Adrenal gland (tissue), 12 donors: ENCODE results near the gene STX16. TPM values are rescaled to one million over a fixed set of nuclear protein-coding genes. Genes with fewer than 3 reads are reported as not detected.

Experiments used
- DNase-seq, 7 donors: peaks; one replicate each; pipeline ENCODE4 v3.0.0-alpha.2; 2019 to 2020
- H3K27ac ChIP-seq, 5 donors: fragments of 200-600 bp; sonication (generic) in 4 of 5; 1 replicate in 3 of 5; 2 replicates in 2 of 5; pipeline versions ENCODE4 v1.5.1 to v1.8.0; 2016 to 2020; ENCODE audit warnings: mild to moderate bottlenecking in 1 of 5
- H3K27me3 ChIP-seq: fragments of 200-600 bp; 2 replicates; pipeline ENCODE4 v1.8.0; 2021
- H3K36me3 ChIP-seq, 2 donors: fragments of 200-600 bp; replicated peaks in 1 of 2; 1 replicate in 1 of 2; 2 replicates in 1 of 2; pipeline versions ENCODE4 v1.5.1 to v1.8.0; 2018 to 2022
- H3K4me1 ChIP-seq, 2 donors: fragments of 200-600 bp; replicated peaks in 1 of 2; 1 replicate in 1 of 2; 2 replicates in 1 of 2; pipeline versions ENCODE4 v1.5.1 to v1.8.0; 2018 to 2021
- H3K4me3 ChIP-seq, 4 donors: fragments of 200-600 bp; sonication (generic) in 3 of 4; one replicate each; pipeline ENCODE4 v1.5.1; 2016 to 2018
- H3K9me3 ChIP-seq, 3 donors: fragments of 200-600 bp; sonication (generic) in 1 of 3; replicated peaks in 1 of 3; 1 replicate in 2 of 3; 2 replicates in 1 of 3; pipeline versions ENCODE4 v1.5.1 to v1.8.0; 2016 to 2021
- CTCF ChIP-seq, 6 experiments: fragments of 450-650 bp in 4 of 6; fragments of 200-600 bp in 2 of 6; sonication (generic) in 1 of 6; IDR thresholded peaks; 1 replicate in 5 of 6; 2 replicates in 1 of 6; pipeline versions ENCODE4 v1.5.1 to v1.8.0; 2016 to 2021; ENCODE audit warnings: antibody characterized with exemption in 6 of 6, mild to moderate bottlenecking in 2 of 6, moderate library complexity in 1 of 6
- POLR2A ChIP-seq, 2 donors: fragments of 450-650 bp; IDR thresholded peaks; one replicate each; pipeline ENCODE4 v1.6.1; 2017; ENCODE audit warnings: antibody characterized with exemption in 2 of 2, mild to moderate bottlenecking in 2 of 2, moderate library complexity in 1 of 2
- WGBS, 4 donors: extraction: QIAGEN DNeasy Blood & Tissue Kit in 2 of 4; methylation state at CpG; one replicate each; pipeline versions ENCODE4 v1.1.5 to v1.1.7; 2013 to 2017; 5-methylcytosine and 5-hydroxymethylcytosine counted together
- intact Hi-C, 2 donors: fragments of 100-400 bp; cut with DNase I; formaldehyde crosslinking; loops; one replicate each; pipeline versions ENCODE4 v1.14.1 to v1.15.0; 2022 to 2023
- polyA plus RNA-seq, 3 donors: library from polyadenylated mRNA; stranded (reverse); fragments of 200-250 nt in 2 of 3; fragments of 350-450 nt in 1 of 3; fragmentation: Illumina TruSeq in 1 of 3; extraction: RNeasy Lipid Tissue Mini Kit (QIAGEN cat#74804) in 1 of 3; gene quantifications; one replicate each; pipeline ENCODE4 v1.2.3, GENCODE V29; 2013 to 2014
- total RNA-seq, 9 donors: library from RNA; depleted of rRNA in 4 of 9; stranded (reverse); fragments of >200 nt in 4 of 9; fragments of 120-200 nt in 1 of 9; fragmentation: NEBNext Ultra II Directional in 1 of 9; extraction: Animal tissue kit (Norgen Biotek cat#: 25700) in 1 of 9; gene quantifications; one replicate each; pipeline versions ENCODE4 v1.1.0 to v1.2.4, GENCODE V29; 2013 to 2023
- donor health status: healthy with polysubstance abuse.
- donor health status: Bipolar disorder and iron deficiency.
- donor health status: DM: yes; HTN: yes; CAD: no.
- donor health status: DM: no; HTN: no; CAD: no.
- donor health status: DM: no; HTN: no; CAD: no.
- donor health status: DM: yes; HTN: yes; CAD: no.

STX16 gene
- total and polyA plus RNA-seq, 12 donors, result 29.3 to 134 (median 43.6) TPM

- Histone ChIP-seq H3K4me1 (no peaks in the 10 kb centered on the region), H3K9me3 (no peaks in the 10 kb centered on the region), H3K27me3 (no peaks in the 10 kb centered on the region), H3K36me3 (no peaks in the 10 kb centered on the region), H3K4me3 (no peak overlapping the region), H3K27ac (no peak overlapping the region)
- no peak for DNase-seq
- intact Hi-C loops, result no loop called here
- TF ChIP-seq CTCF (IDR thresholded peaks at IDR 0.05), result no peak
- TF ChIP-seq POLR2A (IDR thresholded peaks at IDR 0.05), result no peak
- WGBS, 4 donors, result 84 to 90% (median 85%) methylated on average over 8 to 11 of the region's 11 CpGs
These were observed 31.1 kb upstream of the STX16 start for GRCh38 chr20:58619864-58620431.

GRCh38 chr20:58621906-58622548 is 29.1 kb upstream of the STX16 start:
- Histone ChIP-seq H3K36me3 (no peaks in the 10 kb centered on the region), H3K4me1 (no peaks in the 10 kb centered on the region), H3K27ac (no peak overlapping the region), H3K9me3 (no peaks in the 10 kb centered on the region), H3K27me3 (no peaks in the 10 kb centered on the region), H3K4me3 (no peak overlapping the region)
- TF ChIP-seq POLR2A (IDR thresholded peaks at IDR 0.05), result no peak
- no peak for TF ChIP-seq CTCF (IDR thresholded peaks at IDR 0.05)
- intact Hi-C loops, result no loop called here
- 93 to 97% (median 94%) methylated on average over 9 of the region's 9 CpGs for WGBS, 4 donors
- no peak for DNase-seq

GRCh38 chr20:58622671-58623578 is 28.2 kb upstream of the STX16 start:
- intact Hi-C loops, result no loop called here
- no peak overlapping the region for H3K27ac ChIP-seq
- 62 to 72% (median 67%) methylated on average over 9 to 13 of the region's 13 CpGs for whole genome bisulfite sequencing, 4 donors
- no peaks in the 10 kb centered on the region for H3K36me3 ChIP-seq
- H3K27me3 ChIP-seq, result no peaks in the 10 kb centered on the region
- no peak for TF ChIP-seq CTCF (IDR thresholded peaks at IDR 0.05)
- no peak for TF ChIP-seq POLR2A (IDR thresholded peaks at IDR 0.05)
- peak in 5 of 7 donors; percentile 28 to 62 (median 53) for DNase-seq
- H3K9me3 ChIP-seq, result no peaks in the 10 kb centered on the region
- H3K4me3 ChIP-seq, result no peak overlapping the region
- H3K4me1 ChIP-seq, result no peaks in the 10 kb centered on the region
